H9 (cell line): ENCODE measurements around the gene SLC12A3. TPM values are rescaled to one million over a fixed set of nuclear protein-coding genes. Genes with fewer than 3 reads are reported as not detected.
A peak's percentile ranks its signal among the peaks of the same experiment; 100 is the strongest.

Source experiments
- DNase-seq: peaks from one replicate; pipeline ENCODE4 v3.0.0-alpha.2; 2017
- H2AFZ ChIP-seq: one replicate; pipeline ENCODE4 v1.6.1; 2013; ENCODE audit warnings: mild to moderate bottlenecking, low read length, control low read depth, moderate library complexity
- H2AK5ac ChIP-seq: 2 replicates; pipeline ENCODE4 v1.6.1; 2013; ENCODE audit warnings: low read length, control low read depth, mixed read lengths; ENCODE audit not compliant: insufficient read length
- H2BK120ac ChIP-seq: one replicate; pipeline ENCODE4 v1.6.1; 2013; ENCODE audit warnings: low read depth, mild to moderate bottlenecking, low read length, control low read depth, inconsistent platforms; ENCODE audit not compliant: poor library complexity, severe bottlenecking
- H2BK12ac ChIP-seq: 2 replicates; pipeline ENCODE4 v1.6.1; 2013; ENCODE audit warnings: low read length, control low read depth, mixed read lengths, low read depth; ENCODE audit not compliant: insufficient read length
- H2BK15ac ChIP-seq: 2 replicates; pipeline ENCODE4 v1.6.1; 2013; ENCODE audit warnings: low read depth, low read length, control low read depth
- H2BK20ac ChIP-seq: one replicate; pipeline ENCODE4 v1.6.1; 2013; ENCODE audit warnings: low read depth, mild to moderate bottlenecking, low read length, control low read depth, inconsistent platforms; ENCODE audit not compliant: poor library complexity, severe bottlenecking
- H2BK5ac ChIP-seq: 2 replicates; pipeline ENCODE4 v1.6.1; 2013; ENCODE audit warnings: low read length, control low read depth, mixed read lengths; ENCODE audit not compliant: insufficient read length
- H3K14ac ChIP-seq: 2 replicates; pipeline ENCODE4 v1.6.1; 2013; ENCODE audit warnings: low read length, control low read depth; ENCODE audit not compliant: insufficient read depth
- H3K18ac ChIP-seq: 2 replicates; pipeline ENCODE4 v1.6.1; 2013; ENCODE audit warnings: low read depth, mild to moderate bottlenecking, mixed read lengths, low read length, control low read depth; ENCODE audit not compliant: insufficient read length
- H3K23ac ChIP-seq: 2 replicates; pipeline ENCODE4 v1.6.1; 2013; ENCODE audit warnings: low read length, control low read depth, mixed read lengths, low read depth; ENCODE audit not compliant: insufficient read length
- H3K23me2 ChIP-seq: 2 replicates; pipeline ENCODE4 v1.6.1; 2013; ENCODE audit warnings: low read depth, mild to moderate bottlenecking, mixed read lengths, low read length, control low read depth; ENCODE audit not compliant: insufficient read length, poor library complexity, severe bottlenecking
- H3K27ac ChIP-seq: 2 replicates; pipeline ENCODE4 v1.5.1; 2013; ENCODE audit warnings: low read length, control low read depth, mixed read lengths, low read depth; ENCODE audit not compliant: insufficient read length
- H3K27me3 ChIP-seq: 2 replicates; pipeline ENCODE4 v1.6.1; 2013; ENCODE audit warnings: low read length, control low read depth, inconsistent platforms; ENCODE audit not compliant: insufficient read depth
- H3K4ac ChIP-seq: 2 replicates; pipeline ENCODE4 v1.6.1; 2013; ENCODE audit warnings: low read depth, mild to moderate bottlenecking, control low read depth, inconsistent platforms, low read length, moderate library complexity
- H3K4me1 ChIP-seq: 2 replicates; pipeline ENCODE4 v1.6.1; 2013; ENCODE audit warnings: low read length, control low read depth, inconsistent platforms; ENCODE audit not compliant: insufficient read depth
- H3K4me2 ChIP-seq: 2 replicates; pipeline ENCODE4 v1.6.1; 2013; ENCODE audit warnings: low read length, control low read depth, mixed read lengths; ENCODE audit not compliant: insufficient read length, insufficient read depth
- H3K56ac ChIP-seq: 2 replicates; pipeline ENCODE4 v1.6.1; 2013; ENCODE audit warnings: low read depth, mild to moderate bottlenecking, mixed read lengths, low read length, control low read depth; ENCODE audit not compliant: insufficient read length
- H3K79me1 ChIP-seq: 2 replicates; pipeline ENCODE4 v1.6.1; 2013; ENCODE audit warnings: low read depth, mild to moderate bottlenecking, moderate library complexity, low read length, control low read depth, inconsistent platforms; ENCODE audit not compliant: insufficient read depth, poor library complexity, severe bottlenecking
- H3K79me2 ChIP-seq: 2 replicates; pipeline ENCODE4 v1.6.1; 2013; ENCODE audit warnings: low read length, control low read depth, inconsistent platforms; ENCODE audit not compliant: insufficient read depth
- H3K9ac ChIP-seq: 2 replicates; pipeline ENCODE4 v1.6.1; 2013; ENCODE audit warnings: low read length, control low read depth, mixed read lengths; ENCODE audit not compliant: insufficient read length; ENCODE audit errors: extremely low read depth
- H3K9me3 ChIP-seq: one replicate; pipeline ENCODE4 v1.6.1; 2013; ENCODE audit warnings: low read depth, low read length, inconsistent platforms; ENCODE audit not compliant: control insufficient read depth
- H3T11ph ChIP-seq: one replicate; pipeline ENCODE4 v1.6.1; 2013; ENCODE audit warnings: mild to moderate bottlenecking, low read length, control low read depth, inconsistent platforms
- H4K20me1 ChIP-seq: one replicate; pipeline ENCODE4 v1.6.1; 2013; ENCODE audit not compliant: control insufficient read depth, insufficient read length, insufficient read depth
- H4K5ac ChIP-seq: 2 replicates; pipeline ENCODE4 v1.6.1; 2013; ENCODE audit warnings: low read depth, mild to moderate bottlenecking, mixed read lengths, low read length, control low read depth; ENCODE audit not compliant: insufficient read length
- H4K8ac ChIP-seq: replicated peaks from 2 replicates; pipeline ENCODE4 v1.6.1; 2013; ENCODE audit warnings: low read length, control low read depth, mixed read lengths, low read depth; ENCODE audit not compliant: insufficient read length
- H4K91ac ChIP-seq: 2 replicates; pipeline ENCODE4 v1.6.1; 2013; ENCODE audit warnings: low read depth, mild to moderate bottlenecking, moderate library complexity, mixed read lengths, low read length, control low read depth; ENCODE audit not compliant: insufficient read length
- H3K27ac Mint-ChIP-seq, 3 experiments: 2 replicates in 2 of 3; 3 replicates in 1 of 3; pipeline ENCODE4 v1.8.0; 2020 to 2021; ENCODE audit warnings: mixed read lengths in 3 of 3, mild to moderate bottlenecking in 1 of 3, moderate library complexity in 1 of 3
- H3K27me3 Mint-ChIP-seq: 2 replicates; pipeline ENCODE4 v1.8.0; 2021; ENCODE audit warnings: low read depth, mild to moderate bottlenecking, moderate library complexity, mixed read lengths
- H3K36me3 Mint-ChIP-seq, 3 experiments: 2 replicates in 2 of 3; 3 replicates in 1 of 3; pipeline ENCODE4 v1.8.0; 2020 to 2021; ENCODE audit warnings: low read depth in 3 of 3, mixed read lengths in 3 of 3; ENCODE audit not compliant: insufficient read depth in 1 of 3
- H3K4me1 Mint-ChIP-seq, 2 experiments: 2 replicates each; pipeline ENCODE4 v1.8.0; 2020; ENCODE audit warnings: mixed read lengths in 2 of 2
- H3K4me3 Mint-ChIP-seq, 2 experiments: 2 replicates in 1 of 2; 3 replicates in 1 of 2; pipeline ENCODE4 v1.8.0; 2020 to 2021; ENCODE audit warnings: mild to moderate bottlenecking in 2 of 2, mixed read lengths in 2 of 2, moderate library complexity in 1 of 2
- H3K9me3 Mint-ChIP-seq, 2 experiments: 2 replicates in 1 of 2; 3 replicates in 1 of 2; pipeline ENCODE4 v1.8.0; 2020; ENCODE audit warnings: mild to moderate bottlenecking in 2 of 2, mixed read lengths in 2 of 2, moderate library complexity in 1 of 2
- CTCF ChIP-seq: fragments of 200-600 bp; sonication (generic); conservative IDR thresholded peaks from 3 replicates; pipeline ENCODE4 v1.8.0; 2021; ENCODE audit warnings: antibody characterized with exemption, mild to moderate bottlenecking
- WGBS: extraction: QIAGEN DNeasy Blood & Tissue Kit; methylation state at CpG from one replicate; pipeline ENCODE4 v1.1.7; 2013; ENCODE audit warnings: missing lambda C conversion rate, low lambda C conversion rate, mixed read lengths; ENCODE audit not compliant: insufficient read length; ENCODE audit errors: extremely low coverage; 5-methylcytosine and 5-hydroxymethylcytosine counted together
- total RNA-seq: library from RNA; stranded (reverse); gene quantifications from 2 replicates; pipeline ENCODE4 v1.2.1, GENCODE V29; 2021

Gene SLC12A3
- total RNA-seq, 1 experiment from 2014 or later, result not detected

GRCh38 chr16:56941856-56942331, 76.9 kb downstream of the SLC12A3 start:
- no peaks in the 10 kb centered on the region for H3K9me3 Mint-ChIP-seq
- Histone ChIP-seq H2BK120ac (no peak overlapping the region), H3K79me2 (no peaks in the 10 kb centered on the region), H2BK12ac (no peak overlapping the region), H4K20me1 (no peaks in the 10 kb centered on the region), H3K14ac (no peak overlapping the region), H4K5ac (no peak overlapping the region), H3T11ph (no peak overlapping the region), H3K18ac (no peak overlapping the region), H2BK20ac (no peak overlapping the region), H2AK5ac (no peak overlapping the region), H2AFZ (no peak overlapping the region), H3K27ac (no peak overlapping the region), H3K56ac (no peak overlapping the region), H3K79me1 (no peaks in the 10 kb centered on the region), H3K4ac (no peak overlapping the region), H4K8ac (no peak overlapping the region), H2BK5ac (no peak overlapping the region), H3K23ac (no peak overlapping the region), H3K4me1 (no peaks in the 10 kb centered on the region), H3K23me2 (no peaks in the 10 kb centered on the region), H3K27me3 (no peaks in the 10 kb centered on the region), H3K9ac (no peak overlapping the region), H3K4me2 (no peak overlapping the region), H4K91ac (no peak overlapping the region), H2BK15ac (no peak overlapping the region), H3K9me3 (no peaks in the 10 kb centered on the region)
- peak overlapping the region in 1 of 3 experiments; percentile 49; a peak in 1 of 7 replicates for H3K27ac Mint-ChIP-seq
- no peak for DNase-seq
- WGBS, result no CpG with 5 or more reads among the region's 9 CpGs
- TF ChIP-seq CTCF, result no peak
- H3K36me3 Mint-ChIP-seq, result peaks cover 43 to 80% (median 60%) of the 10 kb centered on the region in 3 experiments
- H3K27me3 Mint-ChIP-seq, result no peaks in the 10 kb centered on the region
- no peak overlapping the region for H3K4me3 Mint-ChIP-seq
- peaks cover 0 to 3% of the 10 kb centered on the region in 2 experiments; a peak in 1 of 4 replicates for H3K4me1 Mint-ChIP-seq
